Natural killer cell (primary cell): ENCODE results near the gene GRPR. TPM values are rescaled to one million over a fixed set of nuclear protein-coding genes. Genes with fewer than 3 reads are reported as not detected.

ENCODE experiments used
- ATAC-seq, 3 donors: fragments of 150-1000 bp in 2 of 3; fragments of 200-7000 bp in 1 of 3; cut with Tn5 transposase; 1 replicate in 1 of 3; 2 replicates in 2 of 3; pipeline ENCODE4 v1.10.0; 2021; ENCODE audit warnings: mild to moderate bottlenecking in 2 of 3, moderate library complexity in 2 of 3
- DNase-seq, 2 donors: peaks; one replicate each; pipeline versions ENCODE4 v3.0.0 to v3.0.0-alpha.2; 2013 to 2021; ENCODE audit warnings: mixed read lengths in 1 of 2
- H3K27ac ChIP-seq: one replicate; pipeline ENCODE4 v1.5.1; 2013; ENCODE audit warnings: mild to moderate bottlenecking, low read length
- H3K27me3 ChIP-seq: one replicate; pipeline ENCODE4 v1.6.1; 2013; ENCODE audit warnings: low read length; ENCODE audit not compliant: control insufficient read depth, insufficient read depth
- H3K36me3 ChIP-seq: one replicate; pipeline ENCODE4 v1.6.1; 2013; ENCODE audit warnings: low read length; ENCODE audit not compliant: control insufficient read depth, insufficient read depth
- H3K4me1 ChIP-seq: one replicate; pipeline ENCODE4 v1.6.1; 2013; ENCODE audit warnings: low read length; ENCODE audit not compliant: control insufficient read depth, insufficient read depth
- H3K4me3 ChIP-seq: one replicate; pipeline ENCODE4 v1.5.1; 2013; ENCODE audit warnings: low read length
- H3K9me3 ChIP-seq: one replicate; pipeline ENCODE4 v1.6.1; 2013; ENCODE audit warnings: low read length; ENCODE audit not compliant: control insufficient read depth, insufficient read depth
- H3K27ac Mint-ChIP-seq, 2 donors: one replicate each; pipeline ENCODE4 v1.8.0; 2022; ENCODE audit warnings: mild to moderate bottlenecking in 2 of 2, mixed read lengths in 2 of 2, moderate library complexity in 1 of 2
- H3K27me3 Mint-ChIP-seq, 2 donors: one replicate each; pipeline ENCODE4 v1.8.0; 2022; ENCODE audit warnings: low read depth in 2 of 2, mixed read lengths in 2 of 2
- H3K36me3 Mint-ChIP-seq: one replicate; pipeline ENCODE4 v1.8.0; 2022; ENCODE audit warnings: mixed read lengths
- H3K4me1 Mint-ChIP-seq, 2 donors: one replicate each; pipeline ENCODE4 v1.8.0; 2022; ENCODE audit warnings: mixed read lengths in 2 of 2
- H3K4me3 Mint-ChIP-seq: one replicate; pipeline ENCODE4 v1.8.0; 2022; ENCODE audit warnings: mild to moderate bottlenecking, moderate library complexity, mixed read lengths
- H3K9me3 Mint-ChIP-seq, 2 donors: one replicate each; pipeline ENCODE4 v1.8.0; 2022; ENCODE audit warnings: mixed read lengths in 2 of 2
- WGBS: methylation state at CpG from one replicate; pipeline ENCODE4 v1.1.7; 2013; ENCODE audit warnings: missing lambda C conversion rate; ENCODE audit not compliant: insufficient coverage; 5-methylcytosine and 5-hydroxymethylcytosine counted together
- intact Hi-C: fragments of 100-400 bp; cut with micrococcal nuclease; formaldehyde crosslinking; loops from one replicate; pipeline ENCODE4 v1.14.2; 2022
- total RNA-seq, 4 donors: library from RNA; stranded (reverse); fragments of 120-200 nt in 1 of 4; gene quantifications; one replicate each; pipeline versions ENCODE4 v1.2.3 to v1.2.4, GENCODE V29; 2013 to 2022
- TF ChIP-seq, protein P1 (sequence below): fragments of 200-600 bp; IDR thresholded peaks from one replicate; pipeline ENCODE4 v1.8.0; 2022; ENCODE audit warnings: antibody characterized with exemption

GRPR gene
- total RNA-seq, 3 donors from 2014 or later (not counting 1 experiment from before 2014, with no cell fraction given), result 0.36 TPM; not detected in 2

DNA sequence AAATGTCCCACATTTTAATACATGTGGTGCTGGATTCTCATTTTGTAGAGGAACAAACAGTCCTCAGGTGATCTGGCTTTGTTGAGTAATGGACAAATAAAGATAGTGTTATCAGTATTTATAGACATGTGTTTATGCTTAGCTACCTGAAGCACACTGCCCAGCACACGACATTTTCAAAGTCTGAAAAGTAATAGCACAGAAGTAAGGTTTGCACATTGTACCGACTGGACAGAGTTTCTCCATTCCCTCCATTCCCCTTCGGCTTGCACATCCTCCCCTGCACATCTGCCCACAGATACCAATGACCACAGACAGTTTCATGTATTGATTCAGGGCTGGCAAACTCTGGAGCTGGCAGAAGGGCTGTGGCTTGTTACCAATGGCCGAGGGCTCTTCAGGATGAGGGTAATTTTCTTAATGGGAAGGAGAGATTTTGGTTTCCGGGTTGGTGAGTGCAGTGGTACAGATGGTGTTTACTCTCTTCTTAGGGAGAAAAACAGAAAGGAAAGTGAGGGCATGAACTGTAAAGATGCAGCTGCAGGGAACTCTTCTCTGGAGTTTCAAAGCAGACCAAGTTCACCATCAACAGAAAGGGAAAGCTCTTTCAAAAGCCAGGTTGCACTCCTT, 2.3 kb downstream of the GRPR start:
- DNase-seq (no peak), ATAC-seq (no peak)
- TF ChIP-seq, protein P1, sequence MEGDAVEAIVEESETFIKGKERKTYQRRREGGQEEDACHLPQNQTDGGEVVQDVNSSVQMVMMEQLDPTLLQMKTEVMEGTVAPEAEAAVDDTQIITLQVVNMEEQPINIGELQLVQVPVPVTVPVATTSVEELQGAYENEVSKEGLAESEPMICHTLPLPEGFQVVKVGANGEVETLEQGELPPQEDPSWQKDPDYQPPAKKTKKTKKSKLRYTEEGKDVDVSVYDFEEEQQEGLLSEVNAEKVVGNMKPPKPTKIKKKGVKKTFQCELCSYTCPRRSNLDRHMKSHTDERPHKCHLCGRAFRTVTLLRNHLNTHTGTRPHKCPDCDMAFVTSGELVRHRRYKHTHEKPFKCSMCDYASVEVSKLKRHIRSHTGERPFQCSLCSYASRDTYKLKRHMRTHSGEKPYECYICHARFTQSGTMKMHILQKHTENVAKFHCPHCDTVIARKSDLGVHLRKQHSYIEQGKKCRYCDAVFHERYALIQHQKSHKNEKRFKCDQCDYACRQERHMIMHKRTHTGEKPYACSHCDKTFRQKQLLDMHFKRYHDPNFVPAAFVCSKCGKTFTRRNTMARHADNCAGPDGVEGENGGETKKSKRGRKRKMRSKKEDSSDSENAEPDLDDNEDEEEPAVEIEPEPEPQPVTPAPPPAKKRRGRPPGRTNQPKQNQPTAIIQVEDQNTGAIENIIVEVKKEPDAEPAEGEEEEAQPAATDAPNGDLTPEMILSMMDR, result no peak
- Mint-ChIP-seq H3K4me3 (no peak overlapping the region), H3K27ac (no peak overlapping the region), H3K9me3 (no peaks in the 10 kb centered on the region), H3K27me3 (peaks cover 13 to 40% of the 10 kb centered on the region in 2 donors), H3K36me3 (no peaks in the 10 kb centered on the region), H3K4me1 (peaks cover 5% of the 10 kb centered on the region in 2 donors)
- H3K27ac ChIP-seq, result no peak overlapping the region
- 74% methylated on average over 5 of the region's 5 CpGs for WGBS
- H3K27me3 ChIP-seq, result no peaks in the 10 kb centered on the region
- no peaks in the 10 kb centered on the region for H3K36me3 ChIP-seq
- intact Hi-C loops, result loop anchor here (10.0 kb wide), 1 partner anchor 319 kb away; no protein-coding TSS in a partner anchor
- H3K4me1 ChIP-seq, result no peaks in the 10 kb centered on the region
- no peaks in the 10 kb centered on the region for H3K9me3 ChIP-seq
- no peak overlapping the region for H3K4me3 ChIP-seq

DNA sequence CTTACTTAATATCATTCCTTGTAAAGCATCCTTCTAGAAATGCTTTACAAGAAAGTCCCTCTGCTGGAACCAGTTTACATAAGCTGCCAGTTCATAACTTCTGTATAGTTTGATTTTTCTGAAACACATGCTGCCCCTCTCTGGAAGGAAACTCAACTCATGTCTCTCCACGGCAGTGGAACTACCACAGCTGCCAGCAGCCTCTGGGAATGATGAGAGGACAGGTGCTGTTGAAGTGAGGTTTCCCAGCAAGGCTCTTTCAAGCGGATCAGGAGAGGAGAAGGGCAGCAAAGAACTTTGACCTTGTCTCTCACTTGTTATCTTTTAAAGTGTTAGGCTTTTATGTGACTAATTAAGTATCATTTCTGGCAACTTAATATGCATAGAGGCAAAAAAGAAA, 7.3 kb downstream of the GRPR start:
- Histone ChIP-seq H3K36me3 (no peaks in the 10 kb centered on the region), H3K4me3 (no peak overlapping the region), H3K9me3 (no peaks in the 10 kb centered on the region), H3K27me3 (no peaks in the 10 kb centered on the region), H3K4me1 (no peaks in the 10 kb centered on the region), H3K27ac (no peak overlapping the region)
- Mint-ChIP-seq H3K4me1 (no peaks in the 10 kb centered on the region), H3K27me3 (peaks cover 9 to 50% of the 10 kb centered on the region in 2 donors), H3K36me3 (no peaks in the 10 kb centered on the region), H3K27ac (no peak overlapping the region), H3K9me3 (no peaks in the 10 kb centered on the region), H3K4me3 (no peak overlapping the region)
- intact Hi-C loops, result no loop called here
- TF ChIP-seq, protein P1, result no peak
- WGBS, result 83% methylated on average over 1 of the region's 2 CpGs
- DNase-seq, result no peak
- ATAC-seq, result no peak

DNA sequence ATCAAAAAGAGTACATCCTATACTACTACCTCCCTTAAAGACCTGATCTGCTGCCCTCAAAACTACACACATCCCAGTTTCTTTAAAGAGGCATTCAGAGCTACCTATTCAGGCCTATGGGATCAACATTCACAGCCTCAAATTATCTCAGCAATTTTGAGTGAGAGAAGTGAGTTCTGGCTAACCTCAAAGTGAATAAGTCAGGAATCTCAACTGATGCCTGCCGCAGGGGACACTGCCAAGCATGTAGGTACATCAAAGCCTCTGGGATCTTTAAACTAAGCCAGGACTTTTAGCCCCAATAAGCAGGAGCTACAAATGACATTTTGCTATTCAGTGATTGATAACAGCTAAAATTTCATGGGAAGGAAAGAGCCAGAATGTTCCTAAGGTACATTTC, 11.6 kb downstream of the GRPR start:
- Mint-ChIP-seq H3K4me3 (no peak overlapping the region), H3K27ac (no peak overlapping the region), H3K4me1 (no peaks in the 10 kb centered on the region), H3K27me3 (peaks cover 4 to 55% of the 10 kb centered on the region in 2 donors), H3K36me3 (no peaks in the 10 kb centered on the region), H3K9me3 (no peaks in the 10 kb centered on the region)
- DNase-seq (no peak), ATAC-seq (no peak)
- no peaks in the 10 kb centered on the region for H3K27me3 ChIP-seq
- intact Hi-C loops, result no loop called here
- no peak overlapping the region for H3K27ac ChIP-seq
- no peaks in the 10 kb centered on the region for H3K9me3 ChIP-seq
- no peak overlapping the region for H3K4me3 ChIP-seq
- peaks cover 2% of the 10 kb centered on the region for H3K4me1 ChIP-seq
- WGBS, result 89% methylated on average over 1 of the region's 1 CpG
- TF ChIP-seq, protein P1, result no peak
- H3K36me3 ChIP-seq, result no peaks in the 10 kb centered on the region

DNA sequence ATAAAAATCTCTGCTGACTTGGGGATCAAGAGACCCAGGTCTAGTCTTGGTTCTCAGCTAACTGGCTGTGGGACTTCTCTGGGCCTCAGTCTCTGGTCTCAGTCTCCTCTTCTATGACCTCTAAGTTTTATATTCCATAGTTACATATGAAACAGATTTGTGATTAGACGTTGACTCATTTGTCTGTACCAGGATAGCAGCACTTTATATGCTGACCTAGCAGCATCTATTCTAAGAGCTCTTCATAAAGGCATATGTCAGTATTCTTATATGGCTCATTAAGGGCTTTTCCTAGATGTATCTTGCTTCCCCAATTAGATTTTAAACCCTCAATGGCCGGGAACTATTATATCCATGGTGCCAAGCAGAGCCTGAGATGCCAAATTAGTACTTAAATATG, 12.7 kb downstream of the GRPR start:
- DNase-seq, result no peak
- no peaks in the 10 kb centered on the region for H3K9me3 ChIP-seq
- Mint-ChIP-seq H3K27me3 (peaks cover 2 to 52% of the 10 kb centered on the region in 2 donors), H3K4me1 (no peaks in the 10 kb centered on the region), H3K36me3 (no peaks in the 10 kb centered on the region), H3K9me3 (no peaks in the 10 kb centered on the region), H3K27ac (no peak overlapping the region), H3K4me3 (no peak overlapping the region)
- H3K27me3 ChIP-seq, result no peaks in the 10 kb centered on the region
- WGBS, result 100% methylated on average over 1 of the region's 2 CpGs
- H3K27ac ChIP-seq, result no peak overlapping the region
- H3K4me1 ChIP-seq, result peaks cover 7% of the 10 kb centered on the region
- no peak for ATAC-seq
- H3K4me3 ChIP-seq, result no peak overlapping the region
- TF ChIP-seq, protein P1, result no peak
- H3K36me3 ChIP-seq, result no peaks in the 10 kb centered on the region
- intact Hi-C loops, result no loop called here
